H9 (cell line): ENCODE results near the gene PREX1. TPM values are rescaled to one million over a fixed set of nuclear protein-coding genes. Genes with fewer than 3 reads are reported as not detected.

Source experiments
- DNase-seq: peaks from one replicate; pipeline ENCODE4 v3.0.0-alpha.2; 2017
- H2AFZ ChIP-seq: one replicate; pipeline ENCODE4 v1.6.1; 2013; ENCODE audit warnings: mild to moderate bottlenecking, low read length, control low read depth, moderate library complexity
- H2AK5ac ChIP-seq: 2 replicates; pipeline ENCODE4 v1.6.1; 2013; ENCODE audit warnings: low read length, control low read depth, mixed read lengths; ENCODE audit not compliant: insufficient read length
- H2BK120ac ChIP-seq: one replicate; pipeline ENCODE4 v1.6.1; 2013; ENCODE audit warnings: low read depth, mild to moderate bottlenecking, low read length, control low read depth, inconsistent platforms; ENCODE audit not compliant: poor library complexity, severe bottlenecking
- H2BK12ac ChIP-seq: 2 replicates; pipeline ENCODE4 v1.6.1; 2013; ENCODE audit warnings: low read length, control low read depth, mixed read lengths, low read depth; ENCODE audit not compliant: insufficient read length
- H2BK15ac ChIP-seq: 2 replicates; pipeline ENCODE4 v1.6.1; 2013; ENCODE audit warnings: low read depth, low read length, control low read depth
- H2BK20ac ChIP-seq: one replicate; pipeline ENCODE4 v1.6.1; 2013; ENCODE audit warnings: low read depth, mild to moderate bottlenecking, low read length, control low read depth, inconsistent platforms; ENCODE audit not compliant: poor library complexity, severe bottlenecking
- H2BK5ac ChIP-seq: 2 replicates; pipeline ENCODE4 v1.6.1; 2013; ENCODE audit warnings: low read length, control low read depth, mixed read lengths; ENCODE audit not compliant: insufficient read length
- H3K14ac ChIP-seq: 2 replicates; pipeline ENCODE4 v1.6.1; 2013; ENCODE audit warnings: low read length, control low read depth; ENCODE audit not compliant: insufficient read depth
- H3K18ac ChIP-seq: 2 replicates; pipeline ENCODE4 v1.6.1; 2013; ENCODE audit warnings: low read depth, mild to moderate bottlenecking, mixed read lengths, low read length, control low read depth; ENCODE audit not compliant: insufficient read length
- H3K23ac ChIP-seq: 2 replicates; pipeline ENCODE4 v1.6.1; 2013; ENCODE audit warnings: low read length, control low read depth, mixed read lengths, low read depth; ENCODE audit not compliant: insufficient read length
- H3K23me2 ChIP-seq: 2 replicates; pipeline ENCODE4 v1.6.1; 2013; ENCODE audit warnings: low read depth, mild to moderate bottlenecking, mixed read lengths, low read length, control low read depth; ENCODE audit not compliant: insufficient read length, poor library complexity, severe bottlenecking
- H3K27ac ChIP-seq: 2 replicates; pipeline ENCODE4 v1.5.1; 2013; ENCODE audit warnings: low read length, control low read depth, mixed read lengths, low read depth; ENCODE audit not compliant: insufficient read length
- H3K27me3 ChIP-seq: 2 replicates; pipeline ENCODE4 v1.6.1; 2013; ENCODE audit warnings: low read length, control low read depth, inconsistent platforms; ENCODE audit not compliant: insufficient read depth
- H3K4ac ChIP-seq: 2 replicates; pipeline ENCODE4 v1.6.1; 2013; ENCODE audit warnings: low read depth, mild to moderate bottlenecking, control low read depth, inconsistent platforms, low read length, moderate library complexity
- H3K4me1 ChIP-seq: 2 replicates; pipeline ENCODE4 v1.6.1; 2013; ENCODE audit warnings: low read length, control low read depth, inconsistent platforms; ENCODE audit not compliant: insufficient read depth
- H3K4me2 ChIP-seq: 2 replicates; pipeline ENCODE4 v1.6.1; 2013; ENCODE audit warnings: low read length, control low read depth, mixed read lengths; ENCODE audit not compliant: insufficient read length, insufficient read depth
- H3K56ac ChIP-seq: 2 replicates; pipeline ENCODE4 v1.6.1; 2013; ENCODE audit warnings: low read depth, mild to moderate bottlenecking, mixed read lengths, low read length, control low read depth; ENCODE audit not compliant: insufficient read length
- H3K79me1 ChIP-seq: 2 replicates; pipeline ENCODE4 v1.6.1; 2013; ENCODE audit warnings: low read depth, mild to moderate bottlenecking, moderate library complexity, low read length, control low read depth, inconsistent platforms; ENCODE audit not compliant: insufficient read depth, poor library complexity, severe bottlenecking
- H3K79me2 ChIP-seq: 2 replicates; pipeline ENCODE4 v1.6.1; 2013; ENCODE audit warnings: low read length, control low read depth, inconsistent platforms; ENCODE audit not compliant: insufficient read depth
- H3K9ac ChIP-seq: 2 replicates; pipeline ENCODE4 v1.6.1; 2013; ENCODE audit warnings: low read length, control low read depth, mixed read lengths; ENCODE audit not compliant: insufficient read length; ENCODE audit errors: extremely low read depth
- H3K9me3 ChIP-seq: one replicate; pipeline ENCODE4 v1.6.1; 2013; ENCODE audit warnings: low read depth, low read length, inconsistent platforms; ENCODE audit not compliant: control insufficient read depth
- H3T11ph ChIP-seq: one replicate; pipeline ENCODE4 v1.6.1; 2013; ENCODE audit warnings: mild to moderate bottlenecking, low read length, control low read depth, inconsistent platforms
- H4K20me1 ChIP-seq: one replicate; pipeline ENCODE4 v1.6.1; 2013; ENCODE audit not compliant: control insufficient read depth, insufficient read length, insufficient read depth
- H4K5ac ChIP-seq: 2 replicates; pipeline ENCODE4 v1.6.1; 2013; ENCODE audit warnings: low read depth, mild to moderate bottlenecking, mixed read lengths, low read length, control low read depth; ENCODE audit not compliant: insufficient read length
- H4K8ac ChIP-seq: replicated peaks from 2 replicates; pipeline ENCODE4 v1.6.1; 2013; ENCODE audit warnings: low read length, control low read depth, mixed read lengths, low read depth; ENCODE audit not compliant: insufficient read length
- H4K91ac ChIP-seq: 2 replicates; pipeline ENCODE4 v1.6.1; 2013; ENCODE audit warnings: low read depth, mild to moderate bottlenecking, moderate library complexity, mixed read lengths, low read length, control low read depth; ENCODE audit not compliant: insufficient read length
- H3K27ac Mint-ChIP-seq, 3 experiments: 2 replicates in 2 of 3; 3 replicates in 1 of 3; pipeline ENCODE4 v1.8.0; 2020 to 2021; ENCODE audit warnings: mixed read lengths in 3 of 3, mild to moderate bottlenecking in 1 of 3, moderate library complexity in 1 of 3
- H3K27me3 Mint-ChIP-seq: 2 replicates; pipeline ENCODE4 v1.8.0; 2021; ENCODE audit warnings: low read depth, mild to moderate bottlenecking, moderate library complexity, mixed read lengths
- H3K36me3 Mint-ChIP-seq, 3 experiments: 2 replicates in 2 of 3; 3 replicates in 1 of 3; pipeline ENCODE4 v1.8.0; 2020 to 2021; ENCODE audit warnings: low read depth in 3 of 3, mixed read lengths in 3 of 3; ENCODE audit not compliant: insufficient read depth in 1 of 3
- H3K4me1 Mint-ChIP-seq, 2 experiments: 2 replicates each; pipeline ENCODE4 v1.8.0; 2020; ENCODE audit warnings: mixed read lengths in 2 of 2
- H3K4me3 Mint-ChIP-seq, 2 experiments: 2 replicates in 1 of 2; 3 replicates in 1 of 2; pipeline ENCODE4 v1.8.0; 2020 to 2021; ENCODE audit warnings: mild to moderate bottlenecking in 2 of 2, mixed read lengths in 2 of 2, moderate library complexity in 1 of 2
- H3K9me3 Mint-ChIP-seq, 2 experiments: 2 replicates in 1 of 2; 3 replicates in 1 of 2; pipeline ENCODE4 v1.8.0; 2020; ENCODE audit warnings: mild to moderate bottlenecking in 2 of 2, mixed read lengths in 2 of 2, moderate library complexity in 1 of 2
- CTCF ChIP-seq: fragments of 200-600 bp; sonication (generic); conservative IDR thresholded peaks from 3 replicates; pipeline ENCODE4 v1.8.0; 2021; ENCODE audit warnings: antibody characterized with exemption, mild to moderate bottlenecking
- WGBS: extraction: QIAGEN DNeasy Blood & Tissue Kit; methylation state at CpG from one replicate; pipeline ENCODE4 v1.1.7; 2013; ENCODE audit warnings: missing lambda C conversion rate, low lambda C conversion rate, mixed read lengths; ENCODE audit not compliant: insufficient read length; ENCODE audit errors: extremely low coverage; 5-methylcytosine and 5-hydroxymethylcytosine counted together
- total RNA-seq: library from RNA; stranded (reverse); gene quantifications from 2 replicates; pipeline ENCODE4 v1.2.1, GENCODE V29; 2021

PREX1 gene
- total RNA-seq, 1 experiment from 2014 or later = 6.6 TPM

DNA sequence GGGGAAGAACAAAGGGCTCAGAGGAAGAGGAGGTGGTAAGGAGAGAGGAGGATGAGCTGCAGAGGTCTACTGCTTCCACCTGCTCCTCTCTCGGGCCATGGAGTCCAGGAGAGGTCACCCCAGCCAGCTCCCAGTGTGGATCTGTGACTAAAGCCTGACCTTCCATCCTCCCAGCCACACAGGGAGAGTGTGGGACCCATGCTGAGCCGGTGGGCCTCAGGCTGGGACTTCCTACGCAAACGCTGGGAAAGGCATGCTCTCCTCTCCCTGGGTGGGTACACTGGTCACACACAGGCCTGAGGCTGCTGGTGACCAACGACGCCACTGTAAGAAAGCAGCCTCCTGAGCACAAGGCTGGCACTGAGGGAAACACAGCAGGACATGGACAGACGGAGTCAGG, 111.3 kb downstream of the PREX1 start:
- Histone ChIP-seq H3K23ac (no peak overlapping the region), H3K4me2 (no peak overlapping the region), H3K79me1 (no peaks in the 10 kb centered on the region), H3K79me2 (no peaks in the 10 kb centered on the region), H4K91ac (no peak overlapping the region), H2BK12ac (no peak overlapping the region), H4K5ac (no peak overlapping the region), H2BK120ac (no peak overlapping the region), H2BK5ac (no peak overlapping the region), H2BK15ac (no peak overlapping the region), H3K18ac (no peak overlapping the region), H3K23me2 (no peaks in the 10 kb centered on the region), H3K27me3 (no peaks in the 10 kb centered on the region), H3T11ph (no peak overlapping the region), H4K20me1 (no peaks in the 10 kb centered on the region), H3K56ac (no peak overlapping the region), H2AK5ac (no peak overlapping the region), H3K9ac (no peak overlapping the region), H2BK20ac (no peak overlapping the region), H4K8ac (no peak overlapping the region), H3K9me3 (no peaks in the 10 kb centered on the region), H3K14ac (peak overlapping the region; percentile 2; the same call in 1 of the 2 replicates), H3K4ac (no peak overlapping the region), H3K4me1 (no peaks in the 10 kb centered on the region), H3K27ac (no peak overlapping the region), H2AFZ (no peak overlapping the region)
- Mint-ChIP-seq H3K27me3 (peaks cover 3% of the 10 kb centered on the region; the same call in 1 of the 2 replicates), H3K4me1 (peaks cover 2 to 3% of the 10 kb centered on the region in 2 experiments; a peak in 1 of 4 replicates), H3K36me3 (no peaks in the 10 kb centered on the region), H3K27ac (no peak overlapping the region; a peak in 2 of 7 replicates), H3K4me3 (no peak overlapping the region), H3K9me3 (no peaks in the 10 kb centered on the region)
- no peak for TF ChIP-seq CTCF
- no CpG with 5 or more reads among the region's 7 CpGs for WGBS
- no peak for DNase-seq
